ENCODE measurements around the gene TANGO6.

The TANGO6 gene

DNA sequence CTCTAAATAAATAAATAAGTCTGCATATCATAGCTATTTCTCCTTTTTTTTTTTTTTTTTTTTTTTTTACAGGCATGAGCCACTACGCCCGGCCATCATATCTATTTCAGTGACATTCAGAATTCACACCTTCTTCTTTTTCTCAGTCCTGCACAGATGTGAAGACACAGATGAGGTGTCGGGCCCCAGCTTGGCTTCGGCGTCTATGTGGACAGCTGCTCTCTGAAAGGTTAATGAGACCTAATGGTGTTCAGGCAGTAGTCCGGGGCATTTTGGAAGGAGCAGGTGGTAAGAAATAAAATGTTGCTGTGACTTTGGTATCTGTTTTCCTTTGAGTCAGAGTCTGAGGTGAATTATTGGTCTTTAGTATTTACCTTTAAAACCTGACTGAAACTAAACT is 23.6 kb downstream of the TANGO6 start:
- no peak for DNase-seq (ENCODE audit: low spot score)

DNA sequence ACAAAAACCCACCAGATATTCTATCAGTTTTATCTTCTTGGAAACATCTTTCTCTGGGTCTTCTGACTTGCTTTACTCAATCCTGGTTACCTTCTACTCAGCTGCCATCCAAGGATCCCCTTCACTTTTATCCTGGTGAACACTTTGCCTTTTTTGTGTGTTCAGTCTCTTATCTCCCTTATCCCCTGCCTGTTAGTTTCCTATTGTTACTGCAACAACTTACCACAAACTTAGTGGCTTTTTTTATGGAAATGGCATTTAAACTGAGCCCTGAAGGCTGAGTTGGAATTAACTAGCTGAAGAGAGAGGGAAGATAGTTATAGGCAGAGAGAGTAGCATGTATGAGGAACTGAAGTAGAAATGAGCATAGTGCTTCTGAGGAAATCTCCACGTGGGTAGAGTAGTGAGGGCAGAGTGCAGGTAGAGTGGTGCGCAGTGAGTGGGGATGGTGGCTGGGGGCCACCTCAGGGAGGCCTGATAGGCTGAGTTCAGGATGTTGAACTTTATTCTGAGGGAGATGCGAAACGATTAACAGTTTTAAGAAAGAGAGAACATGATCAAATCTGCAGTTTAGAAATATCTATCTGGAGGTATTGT is 26.3 kb downstream of the TANGO6 start:
- no peak for DNase-seq (ENCODE audit: low spot score)

DNA sequence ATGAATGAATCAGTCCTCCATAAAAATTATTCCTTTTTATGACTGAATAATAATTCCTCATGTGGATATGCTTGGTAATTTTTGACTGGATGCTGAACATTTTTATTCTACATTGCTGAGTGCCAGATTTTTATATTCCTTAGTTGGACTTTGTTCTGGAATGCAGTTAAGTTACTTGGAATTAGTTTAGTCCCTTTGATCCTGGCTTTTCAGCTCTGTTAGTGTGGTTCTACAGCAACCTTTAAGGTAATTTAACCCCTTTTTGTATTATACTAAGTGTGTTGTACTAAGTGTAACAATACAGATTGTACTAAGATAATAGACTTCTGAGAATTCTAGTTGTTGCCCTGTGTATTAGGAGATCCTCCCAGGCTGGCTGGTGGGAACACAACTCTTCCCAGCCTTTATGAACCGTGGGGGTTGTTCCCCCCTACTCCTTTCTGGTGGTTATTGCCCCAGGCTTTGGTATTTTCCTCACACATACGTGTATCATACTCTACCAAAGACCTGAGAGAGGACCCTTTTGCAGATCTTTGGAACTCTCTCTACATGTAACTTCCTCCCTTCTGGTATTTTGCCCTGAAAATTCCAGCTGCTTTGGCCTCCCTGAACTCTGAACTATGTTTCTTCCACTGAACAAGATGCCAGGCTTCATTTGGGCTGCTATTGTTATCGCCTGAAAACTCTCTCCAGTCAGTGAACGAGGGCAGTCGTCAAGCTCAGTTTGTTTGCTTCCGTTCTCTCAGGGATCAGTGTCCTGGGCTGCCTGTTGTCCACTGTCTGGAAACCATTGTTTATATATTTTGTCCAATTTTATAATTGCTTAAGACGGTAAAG is 30.5 kb downstream of the TANGO6 start:
- DNase-seq (ENCODE audit: low spot score): no peak

DNA sequence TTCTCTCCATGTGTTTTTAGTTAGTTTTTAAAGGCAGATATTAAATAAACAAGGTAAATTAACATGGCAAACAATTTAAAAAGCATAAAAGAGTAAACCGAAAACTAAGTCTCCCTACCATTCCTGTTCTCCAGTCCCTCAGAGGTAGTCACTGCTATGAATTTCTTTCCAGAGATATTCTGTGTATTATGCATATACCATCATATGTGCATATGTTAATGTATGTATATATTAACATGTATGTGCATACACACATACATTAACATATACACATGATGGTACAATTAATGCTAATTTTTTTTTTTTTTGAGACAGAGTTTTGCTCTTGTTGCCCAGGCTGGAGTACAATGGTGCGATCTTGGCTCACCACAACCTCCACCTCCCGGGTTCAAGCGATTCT is 32.5 kb downstream of the TANGO6 start:
- no peak for DNase-seq (ENCODE audit: low spot score)

DNA sequence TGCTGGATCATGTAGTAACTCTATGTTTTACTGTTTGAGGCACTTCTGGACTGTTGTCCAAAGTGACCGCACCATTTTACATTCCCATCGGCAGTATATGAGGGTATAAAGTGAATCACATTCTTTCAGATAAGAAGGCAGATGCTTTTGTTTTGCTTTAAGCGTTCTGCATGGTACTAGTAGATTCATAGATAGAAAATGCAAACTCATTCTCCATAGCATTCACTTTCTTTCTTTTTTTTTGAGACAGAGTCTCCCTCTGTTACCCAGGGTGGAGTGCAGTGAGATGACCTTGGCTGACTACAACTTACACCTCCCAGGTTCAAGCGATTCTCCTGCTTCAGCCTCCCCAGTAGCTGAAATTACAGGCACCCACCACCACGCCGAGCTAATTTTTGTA is 40.4 kb downstream of the TANGO6 start:
- DNase-seq (ENCODE audit: low spot score): no peak

DNA sequence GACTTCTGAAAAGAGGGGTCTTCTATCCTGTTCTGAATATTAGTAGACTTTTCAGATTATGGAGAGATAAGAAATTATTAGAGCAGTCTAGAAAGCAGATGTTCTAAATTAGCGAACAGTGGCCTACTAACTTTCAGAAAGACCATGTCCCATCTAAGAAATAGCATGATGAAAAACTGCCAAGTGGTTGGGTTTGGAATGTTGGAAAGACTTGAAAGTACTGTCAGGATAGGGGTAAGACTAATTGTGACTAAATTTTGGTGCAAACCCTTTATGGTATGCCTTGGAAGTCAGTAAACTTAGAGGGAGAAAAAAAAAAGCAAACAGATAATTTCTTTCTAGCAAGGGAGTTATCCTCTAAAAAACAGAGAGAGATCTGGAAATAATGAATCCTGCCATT is 41.1 kb downstream of the TANGO6 start:
- DNase-seq (ENCODE audit: low spot score): no peak

DNA sequence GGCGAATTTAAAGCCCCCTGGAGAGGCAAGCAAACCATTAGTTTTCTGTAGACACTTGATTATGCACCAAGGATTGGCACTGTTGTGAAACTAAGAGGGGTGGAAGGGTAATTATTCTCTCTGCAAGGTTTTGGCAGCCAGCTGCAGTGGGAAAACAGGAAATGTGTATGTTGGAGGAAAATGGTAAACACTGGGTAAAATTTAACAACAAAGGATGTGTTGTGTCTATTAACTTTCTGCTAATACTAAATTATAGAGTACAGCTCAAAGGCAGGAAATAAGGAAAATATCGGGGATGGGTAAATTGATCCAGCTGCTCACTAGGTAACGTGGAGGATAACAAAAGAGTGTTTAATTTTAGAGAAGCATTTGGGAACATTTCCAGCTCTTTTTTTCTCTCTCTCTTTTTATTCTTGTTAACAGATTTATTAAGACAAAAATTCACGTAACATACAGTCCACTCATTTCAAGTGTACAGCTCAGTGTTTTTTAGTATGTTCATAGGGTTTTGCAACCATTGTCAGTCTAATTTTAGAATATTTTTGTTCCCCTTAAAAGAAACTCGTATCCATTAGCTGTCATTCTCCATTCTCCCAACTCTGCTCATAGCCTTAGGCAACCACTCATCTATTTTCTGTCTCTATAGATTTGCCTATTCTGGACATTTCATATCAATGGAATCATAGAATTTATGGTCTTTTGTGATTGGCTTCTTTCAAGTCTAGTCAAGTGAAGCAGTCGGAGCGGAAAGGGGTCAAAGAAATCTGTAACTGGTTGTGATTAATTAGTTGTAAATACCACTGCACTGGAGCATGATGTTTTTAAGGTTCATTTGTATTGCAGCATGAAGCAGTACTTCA is 41.8 kb downstream of the TANGO6 start:
- DNase-seq (ENCODE audit: low spot score): no peak

DNA sequence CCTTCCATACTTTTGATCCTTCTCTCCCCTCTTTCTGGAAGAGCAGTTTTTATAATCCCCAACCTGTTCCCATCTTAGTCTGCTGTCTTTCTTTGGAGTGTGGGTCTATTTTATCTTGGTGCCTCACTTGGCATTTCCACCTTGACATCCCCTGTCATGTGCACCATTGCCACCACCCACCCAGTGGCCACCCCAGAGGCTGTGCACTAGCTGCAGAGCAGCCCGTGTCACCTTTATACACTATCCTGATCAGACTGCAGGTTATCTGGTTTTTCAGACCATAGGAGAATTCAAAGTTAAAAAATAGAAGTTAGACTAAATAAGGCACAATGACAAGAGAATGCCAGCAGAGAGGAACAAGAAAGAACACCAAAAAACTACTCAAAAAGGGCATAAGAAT is 43.8 kb downstream of the TANGO6 start:
- no peak for DNase-seq (ENCODE audit: low spot score)

DNA sequence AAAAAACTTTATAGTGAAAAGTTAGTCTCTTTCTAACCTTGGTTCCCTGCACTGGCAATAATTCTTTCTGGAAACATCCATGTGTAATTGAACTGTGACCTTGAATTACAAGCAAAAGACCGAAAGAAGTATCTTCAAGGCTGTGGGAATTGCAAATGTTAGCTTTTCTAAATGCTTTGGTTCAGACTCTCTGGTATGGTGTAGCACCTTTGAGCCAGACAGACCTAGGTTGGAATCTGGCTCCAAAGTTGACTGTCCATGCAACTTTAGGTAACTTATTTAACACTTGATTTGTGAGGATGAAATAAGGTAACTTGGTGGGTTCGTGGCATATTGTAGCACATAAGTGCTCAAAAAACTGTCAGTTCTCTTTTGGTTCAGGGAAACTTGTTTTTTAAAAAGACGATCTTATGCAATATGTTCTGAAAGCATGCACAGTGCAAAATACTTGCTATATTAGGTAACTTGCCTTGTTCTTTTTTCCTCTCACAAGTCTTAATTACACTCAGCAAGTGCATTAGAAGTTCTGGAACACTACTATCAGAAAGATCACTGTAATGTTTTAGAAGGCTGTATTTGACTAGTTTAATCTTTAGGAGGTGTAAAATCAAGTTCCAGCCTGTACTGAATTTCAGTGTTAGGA is 46.3 kb downstream of the TANGO6 start:
- no peak for DNase-seq (ENCODE audit: low spot score)

DNA sequence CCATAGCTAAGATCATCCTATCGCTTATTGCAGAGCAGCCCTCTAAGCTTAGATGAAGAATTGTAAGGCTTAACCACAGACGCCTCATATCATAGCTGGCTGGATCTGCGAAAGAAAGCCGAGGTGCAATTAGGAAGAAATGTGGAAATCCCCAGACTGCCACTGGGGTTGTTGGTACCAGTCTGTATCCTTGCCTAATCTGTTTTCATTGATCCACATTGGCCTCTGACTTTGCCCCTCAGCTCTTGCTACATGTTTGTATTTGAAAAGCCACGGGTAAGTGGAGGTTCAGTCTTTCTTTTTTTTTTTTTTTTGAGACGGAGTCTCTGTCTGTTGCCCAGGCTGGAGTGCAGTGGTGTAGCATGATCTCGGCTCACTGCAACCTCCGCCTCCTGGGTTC is 48.9 kb downstream of the TANGO6 start:
- no peak for DNase-seq (ENCODE audit: low spot score)

DNA sequence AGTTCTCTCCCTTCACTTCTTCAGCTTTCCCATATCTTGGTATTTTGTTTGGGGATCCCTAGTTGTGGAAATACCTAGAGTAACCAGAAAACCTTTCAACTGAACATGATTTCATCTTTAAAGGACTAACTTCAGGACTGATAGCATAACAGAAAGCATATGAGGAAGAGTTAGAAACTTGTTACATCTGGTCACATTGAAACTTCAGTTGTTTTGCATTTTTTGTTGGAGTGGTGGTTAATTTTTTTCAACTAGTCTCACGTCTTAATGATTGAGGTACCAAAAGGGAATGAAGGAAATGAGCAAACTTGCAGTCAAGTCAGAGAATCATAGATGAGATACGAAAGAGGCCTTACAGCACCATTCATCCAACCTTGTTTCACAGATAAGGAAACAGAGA is 49.6 kb downstream of the TANGO6 start:
- DNase-seq (ENCODE audit: low spot score): no peak

DNA sequence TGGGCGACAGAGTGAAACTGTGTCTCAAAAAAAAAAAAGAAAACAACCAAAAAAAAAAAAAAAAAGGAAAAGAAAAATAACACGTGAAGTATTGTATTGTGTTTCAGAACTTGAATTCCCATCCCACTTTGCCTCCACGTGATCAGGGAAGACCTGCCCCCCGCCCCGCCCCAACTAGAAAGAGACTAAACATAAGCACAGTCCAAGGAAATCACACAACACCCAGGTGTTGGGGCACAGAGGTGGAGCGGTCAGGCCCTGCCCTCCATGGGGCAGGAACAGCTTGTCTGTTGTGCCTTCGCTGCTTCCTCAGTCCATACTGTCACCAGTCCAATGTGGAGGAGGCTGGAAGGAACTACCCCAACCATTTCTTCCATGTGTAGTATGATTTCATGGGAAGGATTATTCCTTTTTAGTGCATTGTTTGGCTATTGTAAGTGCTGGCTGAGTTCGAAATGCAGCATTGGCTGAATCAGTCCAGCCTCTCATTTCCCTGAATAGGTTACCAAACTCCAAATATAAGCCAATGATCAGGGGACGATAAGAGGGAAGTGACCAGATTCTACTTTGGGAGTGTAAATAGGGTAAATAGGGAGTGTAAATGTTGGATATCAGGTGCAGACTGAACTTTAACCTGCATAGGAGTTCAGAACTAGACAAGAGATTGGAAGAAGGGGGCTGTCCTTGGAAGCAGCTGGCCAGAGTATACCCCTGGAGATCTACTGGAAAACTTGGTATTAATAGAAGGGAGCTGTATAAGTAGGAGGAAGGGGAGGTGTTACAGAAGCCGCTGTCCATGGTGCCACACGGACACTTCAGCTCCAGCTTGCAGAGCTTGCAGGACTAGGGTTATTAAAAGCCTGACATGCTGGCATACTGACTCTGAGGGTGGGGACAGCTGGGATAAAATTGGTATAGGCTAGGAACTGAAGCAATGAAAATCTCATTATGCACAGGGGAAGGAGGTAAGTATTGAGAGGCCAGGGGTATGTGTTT is 50.7 kb downstream of the TANGO6 start:
- DNase-seq (ENCODE audit: low spot score): no peak

DNA sequence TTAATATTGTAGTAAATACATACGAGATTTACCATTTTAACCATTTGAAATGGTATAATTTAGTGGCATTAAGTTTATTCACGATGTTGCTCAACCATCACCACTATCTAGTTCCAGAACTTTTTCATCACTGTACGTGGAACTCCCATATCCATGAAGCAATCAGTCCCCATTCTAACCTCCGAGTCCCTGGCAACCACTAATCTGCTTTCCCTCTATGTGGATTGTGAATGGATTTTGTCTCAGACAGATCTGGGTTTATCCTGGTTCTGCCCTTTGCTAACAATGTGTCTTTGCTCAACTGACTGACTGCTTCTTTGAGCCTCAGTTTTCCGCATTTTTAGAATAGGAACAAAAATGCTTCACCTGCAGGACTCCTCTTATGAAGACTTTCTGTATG is 51.4 kb downstream of the TANGO6 start:
- no peak for DNase-seq (ENCODE audit: low spot score)

DNA sequence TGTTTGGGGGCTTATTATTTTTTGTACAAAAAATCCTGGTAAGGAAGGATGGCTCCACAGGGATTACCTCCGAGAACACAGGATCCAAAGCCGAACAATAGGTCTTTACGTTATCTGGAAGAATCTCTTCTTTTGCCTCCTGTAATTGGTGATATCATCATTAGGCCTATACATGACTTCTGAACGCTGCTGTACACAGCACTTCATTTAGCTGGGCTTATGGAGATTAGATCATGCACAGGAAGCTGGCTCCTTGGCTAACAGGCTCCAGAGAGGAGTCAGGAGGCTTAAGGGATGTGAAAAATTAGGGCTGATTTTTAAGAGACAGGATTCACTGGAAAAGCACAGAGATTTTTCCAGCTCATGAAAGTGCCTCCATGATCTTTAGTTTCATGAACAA is 54.7 kb downstream of the TANGO6 start:
- DNase-seq (ENCODE audit: low spot score): no peak

DNA sequence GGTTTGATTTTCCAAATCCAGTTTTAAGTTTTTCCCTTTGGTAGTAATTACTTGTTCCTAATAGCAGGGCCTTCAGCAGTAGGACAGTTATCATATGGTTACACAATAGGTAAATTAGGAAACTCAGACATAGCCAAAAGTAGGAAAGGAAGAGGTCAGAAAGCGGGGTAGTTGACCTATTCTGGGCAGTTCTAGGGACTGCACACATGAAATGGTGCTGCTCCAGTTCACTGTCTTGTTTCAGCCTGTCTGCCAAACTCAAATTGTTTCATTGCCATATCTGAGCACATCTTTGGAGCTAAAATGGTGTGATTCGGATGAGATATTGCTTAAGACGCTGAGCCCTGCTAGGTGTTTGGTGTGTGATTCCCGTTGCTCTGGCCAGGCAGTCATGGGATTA is 56.7 kb downstream of the TANGO6 start:
- no peak for DNase-seq (ENCODE audit: low spot score)

DNA sequence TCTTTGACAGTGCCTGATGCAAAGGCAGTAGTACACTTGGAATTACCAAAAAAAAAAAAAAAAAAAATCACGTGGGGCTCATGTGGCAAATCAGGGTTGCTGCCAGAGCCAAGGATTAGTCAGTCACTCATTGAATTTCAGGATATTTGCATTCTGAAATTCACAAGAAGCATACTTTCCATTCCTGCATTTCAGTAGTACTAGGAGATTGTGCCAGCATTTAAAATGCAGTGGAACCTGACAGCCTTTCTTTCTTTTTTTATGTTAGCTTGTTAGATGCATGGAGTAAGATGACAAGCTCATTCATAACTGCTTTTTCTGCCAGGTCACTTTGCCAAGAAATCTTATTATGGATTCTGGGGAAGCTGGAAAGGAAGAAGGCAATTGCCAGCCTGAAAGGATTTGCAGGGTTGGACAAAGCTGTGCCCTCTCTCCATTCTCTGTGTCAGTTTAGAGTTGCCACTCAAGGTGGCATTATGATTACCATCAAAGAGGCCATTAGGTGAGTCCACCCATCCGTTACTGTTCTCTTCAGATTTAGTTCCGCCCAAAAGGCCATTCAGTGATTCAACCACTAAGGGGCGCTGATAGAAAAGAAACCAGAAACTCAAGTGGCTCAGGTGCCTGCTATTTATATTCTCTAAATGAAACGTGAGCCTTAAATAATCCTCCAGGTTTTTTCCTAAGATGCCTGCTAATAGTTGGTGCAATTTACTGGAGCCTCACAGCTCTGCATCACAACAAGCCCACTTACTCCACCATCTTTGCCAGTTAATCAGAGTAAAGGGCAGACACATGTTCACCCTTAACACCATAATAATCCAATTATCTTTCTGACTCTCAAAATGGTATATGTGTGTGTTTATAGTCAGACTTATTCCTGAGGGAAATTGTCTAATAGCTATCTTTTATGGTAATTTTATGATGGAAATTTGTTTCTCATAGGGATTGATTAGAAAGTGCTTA is 59.0 kb downstream of the TANGO6 start:
- DNase-seq (ENCODE audit: low spot score): peak; percentile 36

DNA sequence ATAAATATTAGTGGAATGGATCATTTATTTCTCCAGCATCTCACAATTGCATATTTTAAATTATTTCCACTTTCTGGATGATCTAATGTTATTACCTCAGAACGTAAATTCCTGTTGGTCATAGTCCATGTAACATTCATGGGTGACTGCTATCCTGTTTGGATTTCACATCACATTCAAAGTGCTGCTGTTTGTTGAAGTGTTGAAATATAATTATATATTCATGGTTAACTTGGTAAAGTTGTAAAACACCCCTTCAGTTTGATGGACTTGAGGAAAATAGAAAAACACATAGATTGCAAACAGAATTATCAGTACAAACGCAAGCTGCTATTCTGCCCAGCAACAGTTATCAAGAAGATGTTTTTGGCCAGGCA is 59.6 kb downstream of the TANGO6 start:
- DNase-seq (ENCODE audit: low spot score): no peak

DNA sequence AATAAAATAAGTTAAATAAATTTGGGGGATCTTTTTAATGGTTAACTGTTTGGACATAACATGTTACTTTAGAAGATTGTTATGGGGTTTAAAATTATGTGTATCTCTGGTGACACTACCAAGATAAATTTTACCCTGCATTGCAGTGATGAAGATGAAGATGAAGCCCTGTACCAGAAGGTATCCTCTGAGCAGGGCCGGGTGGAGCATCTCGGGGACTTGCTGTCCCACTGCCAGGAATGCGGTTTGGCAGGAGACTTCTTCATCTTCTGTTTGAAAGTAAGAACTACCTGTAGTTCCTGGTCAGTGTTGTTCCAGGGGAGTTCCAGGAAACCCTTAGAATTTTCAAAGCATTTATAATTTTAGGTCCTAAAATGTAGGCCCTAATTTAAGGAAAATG is 64.0 kb downstream of the TANGO6 start:
- no peak for DNase-seq (ENCODE audit: low spot score)

DNA sequence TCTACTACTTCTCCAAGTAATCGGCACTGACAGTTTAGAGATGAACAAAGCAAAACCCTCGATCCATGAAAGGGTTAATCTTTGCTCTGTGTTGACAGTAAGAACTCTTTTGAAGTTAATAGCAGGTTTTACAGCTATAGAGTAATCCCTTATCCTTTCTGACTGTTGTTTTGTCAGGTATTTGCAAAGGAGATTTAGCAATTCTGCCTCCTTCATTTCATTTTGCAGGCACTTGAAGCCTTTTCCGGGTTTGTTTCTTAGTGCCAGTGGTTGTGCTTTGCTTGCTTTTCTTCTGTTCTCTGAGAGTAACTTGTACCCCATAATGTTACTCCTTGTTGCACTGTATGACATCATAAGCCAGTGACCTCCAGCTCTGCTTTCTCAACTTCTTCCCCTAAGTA is 64.5 kb downstream of the TANGO6 start:
- DNase-seq (ENCODE audit: low spot score): no peak

DNA sequence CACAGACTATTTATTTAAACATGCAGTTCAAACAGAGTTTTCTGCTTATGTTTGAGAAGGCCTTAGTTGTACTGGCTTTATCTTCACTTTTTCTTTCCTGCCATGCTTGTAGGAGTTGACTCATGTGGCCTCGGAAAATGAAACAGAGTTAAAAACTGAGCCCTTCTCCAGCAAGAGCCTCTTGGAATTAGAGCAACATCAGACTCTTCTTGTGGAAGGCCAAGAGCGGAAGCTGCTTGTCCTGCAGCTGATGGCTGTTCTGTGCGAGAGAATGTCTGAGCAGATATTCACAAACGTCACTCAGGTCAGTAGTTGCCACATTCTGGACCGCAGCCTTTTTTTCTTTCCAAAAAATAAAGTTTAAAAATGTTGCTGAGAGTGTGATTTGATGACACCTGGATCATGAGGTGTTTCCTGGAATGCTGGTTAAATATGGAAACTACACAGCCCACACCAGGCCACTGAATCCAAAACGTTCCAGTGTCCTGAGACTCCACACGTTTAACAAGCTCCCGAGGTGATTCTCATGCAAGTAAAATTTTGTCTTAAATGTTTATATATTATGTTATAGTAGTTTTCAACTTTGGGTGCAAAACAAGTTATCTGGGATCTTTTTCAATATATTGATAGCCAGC is 65.9 kb downstream of the TANGO6 start:
- no peak for DNase-seq (ENCODE audit: low spot score)
